A549 (cell line): ENCODE measurements around the gene ZSWIM3. TPM values are rescaled to one million over a fixed set of nuclear protein-coding genes. Genes with fewer than 3 reads are reported as not detected.
A peak's percentile ranks its signal among the peaks of the same experiment; 100 is the strongest.

Source experiments
- ATAC-seq, 2 experiments: fragments of 200-7000 bp in 1 of 2; fragments of >200 bp in 1 of 2; cut with Nextera tagmentation in 1 of 2; cut with Tn5 transposase in 1 of 2; 3 replicates each; pipeline versions ENCODE4 v1.8.0 to v1.9.1; 2018 to 2020; ENCODE audit warnings: mild to moderate bottlenecking in 1 of 2, moderate library complexity in 1 of 2
- CTCF ChIA-PET: fragments of 300-600 bp; sonication (Branson Sonifier 250); formaldehyde crosslinking; extraction: SDS; loops from one replicate; lab custom pipeline; 2021; ENCODE audit warnings: antibody characterized with exemption, inconsistent platforms; lab: Yijun Ruan, JAX
- POLR2A ChIA-PET: fragments of 350-600 bp; formaldehyde crosslinking; extraction: SDS; loops from one replicate; lab custom pipeline; 2021; ENCODE audit warnings: antibody characterized with exemption, inconsistent platforms; lab: Yijun Ruan, JAX
- DNase-seq, 2 experiments: peaks; one replicate each; pipeline versions ENCODE4 v3.0.0 to v3.0.0-alpha.2; 2011 to 2016; ENCODE audit warnings: low read depth in 1 of 2, low spot score in 1 of 2
- FAIRE-seq: peaks from 2 replicates; lab custom pipeline; 2011; peaks lifted over from hg19 to GRCh38; lab: Jason Lieb, UNC
- H3K27ac ChIP-seq, 2 experiments: fragments of >200 bp; sonication (Bioruptor Twin); formaldehyde crosslinking; 3 replicates each; pipeline ENCODE4 v1.5.1; 2016 to 2017
- H3K4me1 ChIP-seq: fragments of >200 bp; sonication (Bioruptor Twin); formaldehyde crosslinking; 3 replicates; pipeline ENCODE4 v1.6.1; 2016
- H3K4me2 ChIP-seq: fragments of >200 bp; sonication (Bioruptor Twin); formaldehyde crosslinking; 3 replicates; pipeline ENCODE4 v1.6.1; 2016
- H3K4me3 ChIP-seq: fragments of >200 bp; sonication (Bioruptor Twin); formaldehyde crosslinking; 3 replicates; pipeline ENCODE4 v1.5.1; 2016
- H3K9me3 ChIP-seq: fragments of >200 bp; sonication (Bioruptor Twin); formaldehyde crosslinking; 3 replicates; pipeline ENCODE4 v1.6.1; 2016
- EHF ChIP-seq: fragments of 250-450 bp; sonication (Bioruptor Pico); IDR thresholded peaks from 2 replicates; pipeline ENCODE4 v1.5.0; 2020; ENCODE audit warnings: mild to moderate bottlenecking
- EP300 ChIP-seq, 2 experiments: fragments of >200 bp; sonication (Bioruptor Twin); formaldehyde crosslinking; IDR thresholded peaks; 2 replicates in 1 of 2; 3 replicates in 1 of 2; pipeline ENCODE4 v1.6.1; 2016 to 2017
- ESRRA ChIP-seq: fragments of 150-350 bp; IDR thresholded peaks from 2 replicates; pipeline ENCODE4 v1.6.1; 2014; ENCODE audit warnings: mild to moderate bottlenecking, low read length, borderline replicate concordance
- FOXS1 ChIP-seq: fragments of 250-450 bp; sonication (Bioruptor Pico); IDR thresholded peaks from 2 replicates; pipeline ENCODE4 v1.5.0; 2020; ENCODE audit warnings: mild to moderate bottlenecking, moderate library complexity
- HOXB5 ChIP-seq: fragments of 250-450 bp; sonication (Bioruptor Pico); IDR thresholded peaks from 2 replicates; pipeline ENCODE4 v1.5.0; 2020; ENCODE audit warnings: mild to moderate bottlenecking, moderate library complexity
- JUN ChIP-seq, 2 experiments: fragments of >200 bp; sonication (Bioruptor Twin); formaldehyde crosslinking; IDR thresholded peaks; 2 replicates in 1 of 2; 3 replicates in 1 of 2; pipeline ENCODE4 v1.6.1; 2016 to 2017
- JUNB ChIP-seq: fragments of >200 bp; sonication (Bioruptor Twin); formaldehyde crosslinking; IDR thresholded peaks from 2 replicates; pipeline ENCODE4 v1.6.1; 2016
- KDM1A ChIP-seq: fragments of 200-600 bp; sonication (generic); IDR thresholded peaks from 2 replicates; pipeline ENCODE4 v1.6.1; 2016; ENCODE audit warnings: low read depth, mild to moderate bottlenecking
- KDM5A ChIP-seq: fragments of 200-600 bp; sonication (generic); IDR thresholded peaks from 2 replicates; pipeline ENCODE4 v1.6.1; 2016; ENCODE audit warnings: antibody characterized with exemption, mild to moderate bottlenecking
- MAZ ChIP-seq: fragments of 150-350 bp; IDR thresholded peaks from 2 replicates; pipeline ENCODE4 v1.6.1; 2014; ENCODE audit warnings: antibody characterized with exemption, low read depth, low read length, borderline replicate concordance
- RAD21 ChIP-seq, 2 experiments: fragments of >200 bp in 1 of 2; sonication (Bioruptor Twin) in 1 of 2; formaldehyde crosslinking in 1 of 2; IDR thresholded peaks in 1 of 2; conservative IDR thresholded peaks in 1 of 2; 2 replicates in 1 of 2; 3 replicates in 1 of 2; pipeline ENCODE4 v1.6.1; 2012 to 2018; ENCODE audit warnings: inconsistent platforms in 1 of 2
- RARB ChIP-seq: fragments of 250-450 bp; sonication (Bioruptor Pico); IDR thresholded peaks from 2 replicates; pipeline ENCODE4 v1.8.0; 2021; ENCODE audit warnings: mild to moderate bottlenecking, moderate library complexity
- RCOR1 ChIP-seq: fragments of 150-350 bp; IDR thresholded peaks from 2 replicates; pipeline ENCODE4 v1.6.1; 2014; ENCODE audit warnings: antibody characterized with exemption, low read length, low read depth
- RFX5 ChIP-seq: fragments of 450-650 bp; IDR thresholded peaks from 2 replicates; pipeline ENCODE4 v1.7.1; 2014; ENCODE audit warnings: antibody characterized with exemption, mild to moderate bottlenecking, moderate library complexity
- RNF2 ChIP-seq: fragments of 200-600 bp; sonication (generic); IDR thresholded peaks from 2 replicates; pipeline ENCODE4 v1.6.1; 2016; ENCODE audit warnings: low read depth, mild to moderate bottlenecking, antibody characterized with exemption, moderate library complexity, borderline replicate concordance
- SMC3 ChIP-seq: fragments of >200 bp; sonication (Bioruptor Twin); formaldehyde crosslinking; IDR thresholded peaks from 3 replicates; pipeline ENCODE4 v1.6.1; 2018; ENCODE audit warnings: inconsistent platforms
- ZNF302 ChIP-seq: fragments of 250-450 bp; sonication (Bioruptor Pico); IDR thresholded peaks from 2 replicates; pipeline ENCODE4 v1.9.0; 2021; ENCODE audit warnings: inconsistent platforms, mild to moderate bottlenecking, moderate library complexity
- WGBS: methylation state at CpG from one replicate; pipeline ENCODE4 v1.1.6; 2017; ENCODE audit errors: missing lambda C conversion rate; 5-methylcytosine and 5-hydroxymethylcytosine counted together
- polyA plus RNA-seq, 4 experiments: library from polyadenylated mRNA; depleted of rRNA in 3 of 4; stranded (reverse); fragments of >200 nt; fragmentation: RNase III in 1 of 4; extraction: RNeasy Plus Mini Kit Qiagen cat#74134 plus additional on column Dnase treatment in 1 of 4; gene quantifications; 2 replicates in 3 of 4; 3 replicates in 1 of 4; pipeline ENCODE4 v1.2.3, GENCODE V29; 2011 to 2017
- TF ChIP-seq, protein P1 (sequence below): fragments of 150-350 bp; IDR thresholded peaks from 2 replicates; pipeline ENCODE4 v1.6.1; 2014; ENCODE audit warnings: low read depth, mild to moderate bottlenecking, low read length
- TF ChIP-seq, protein P2 (sequence below): IDR thresholded peaks from 2 replicates; pipeline ENCODE4 v1.6.1; 2012

The ZSWIM3 gene
- polyA plus RNA-seq, 2 of the 4 experiments (the other 2 are of a cell fraction): 1.1 to 1.3 TPM

DNA sequence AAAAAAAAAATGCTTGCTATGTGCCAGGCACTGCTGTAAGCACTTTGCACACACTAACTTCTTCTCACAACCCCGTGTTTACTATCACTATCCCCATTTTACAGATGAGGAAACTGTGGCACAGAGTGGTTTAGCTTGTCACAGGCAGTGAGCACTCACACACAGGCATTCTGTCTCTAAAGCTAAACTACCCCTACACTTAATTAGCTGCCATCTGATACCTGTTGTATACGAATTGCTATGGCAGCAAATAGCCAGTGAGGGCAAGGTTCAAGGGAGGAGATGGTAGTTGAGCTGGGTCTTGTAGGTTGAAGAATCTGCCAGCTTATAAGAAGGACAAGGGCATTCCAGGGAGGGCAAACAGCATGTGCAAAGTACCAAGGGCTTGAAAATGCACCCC is 35.5 kb upstream of the ZSWIM3 start:
- Histone ChIP-seq H3K4me3 (no peak overlapping the region), H3K27ac (no peak overlapping the region), H3K4me1 (peaks cover 21% of the 10 kb centered on the region), H3K4me2 (no peak overlapping the region)
- ChIA-PET POLR2A (interaction anchor here (1.5 kb wide), 1 partner anchor 9 kb away, joined by 3 read pairs; no protein-coding TSS in a partner anchor), CTCF (interaction anchor here (0.7 to 1.7 kb wide), 9 partner anchors 8 to 920 kb away, joined by 3 to 6 read pairs (median 3); partner anchors contain the start of gene ZSWIM1)
- no peak for FAIRE-seq
- no peak for TF ChIP-seq ZNF302
- no peak for TF ChIP-seq RARB (CRISPR knock-in tag)
- TF ChIP-seq FOXS1 (CRISPR knock-in tag): no peak
- no peak for TF ChIP-seq EP300 (IDR thresholded peaks at IDR 0.05)
- no peak for TF ChIP-seq MAZ
- TF ChIP-seq, protein P1, sequence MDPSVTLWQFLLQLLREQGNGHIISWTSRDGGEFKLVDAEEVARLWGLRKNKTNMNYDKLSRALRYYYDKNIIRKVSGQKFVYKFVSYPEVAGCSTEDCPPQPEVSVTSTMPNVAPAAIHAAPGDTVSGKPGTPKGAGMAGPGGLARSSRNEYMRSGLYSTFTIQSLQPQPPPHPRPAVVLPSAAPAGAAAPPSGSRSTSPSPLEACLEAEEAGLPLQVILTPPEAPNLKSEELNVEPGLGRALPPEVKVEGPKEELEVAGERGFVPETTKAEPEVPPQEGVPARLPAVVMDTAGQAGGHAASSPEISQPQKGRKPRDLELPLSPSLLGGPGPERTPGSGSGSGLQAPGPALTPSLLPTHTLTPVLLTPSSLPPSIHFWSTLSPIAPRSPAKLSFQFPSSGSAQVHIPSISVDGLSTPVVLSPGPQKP: no peak
- TF ChIP-seq, all 56 proteins: peak for 0
- no peak for ATAC-seq
- DNase-seq: no peak
- 52% methylated on average over 2 of the region's 2 CpGs for WGBS
- no peaks in the 10 kb centered on the region for H3K9me3 ChIP-seq

DNA sequence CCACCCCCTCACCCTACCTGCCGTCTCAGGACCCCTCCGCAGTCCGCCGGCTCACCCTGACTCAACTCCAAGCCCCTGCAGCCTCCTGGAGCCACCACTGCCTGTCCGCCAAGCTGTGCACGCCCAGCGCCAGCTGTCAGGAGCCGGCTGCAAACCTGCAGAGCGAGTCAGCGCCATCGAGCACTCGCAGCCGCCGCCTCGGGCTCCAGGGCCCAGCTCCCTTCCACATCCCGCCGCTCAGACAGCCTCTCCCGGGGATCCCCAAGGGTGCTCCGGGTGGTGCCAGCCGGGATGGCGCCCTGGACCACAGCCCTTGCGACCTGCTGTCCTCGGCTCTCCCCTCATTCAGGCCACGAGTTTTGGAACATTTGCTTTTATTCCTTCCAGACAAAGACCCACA is 34.6 kb upstream of the ZSWIM3 start:
- TF ChIP-seq RNF2 (no peak), RARB (CRISPR knock-in tag) (no peak), RFX5 (no peak)
- CTCF ChIA-PET: interaction anchor here (0.9 to 1.7 kb wide), 5 partner anchors 9 to 163 kb away, joined by 3 to 6 read pairs (median 5); no protein-coding TSS in a partner anchor
- Histone ChIP-seq H3K4me3 (no peak overlapping the region), H3K4me2 (peak overlapping the region; percentile 23; the same call in 1 of the 3 replicates), H3K9me3 (no peaks in the 10 kb centered on the region), H3K27ac (no peak overlapping the region), H3K4me1 (peaks cover 12% of the 10 kb centered on the region)
- no peak for FAIRE-seq
- peak; percentile 58 to 62 for ATAC-seq
- no peak for DNase-seq
- POLR2A ChIA-PET: interaction anchor here (0.9 to 1.5 kb wide), 2 partner anchors 10 to 58 kb away, joined by 3 read pairs; partner anchors contain the start of gene ZSWIM1
- WGBS: 38% methylated on average over 9 of the region's 24 CpGs

DNA sequence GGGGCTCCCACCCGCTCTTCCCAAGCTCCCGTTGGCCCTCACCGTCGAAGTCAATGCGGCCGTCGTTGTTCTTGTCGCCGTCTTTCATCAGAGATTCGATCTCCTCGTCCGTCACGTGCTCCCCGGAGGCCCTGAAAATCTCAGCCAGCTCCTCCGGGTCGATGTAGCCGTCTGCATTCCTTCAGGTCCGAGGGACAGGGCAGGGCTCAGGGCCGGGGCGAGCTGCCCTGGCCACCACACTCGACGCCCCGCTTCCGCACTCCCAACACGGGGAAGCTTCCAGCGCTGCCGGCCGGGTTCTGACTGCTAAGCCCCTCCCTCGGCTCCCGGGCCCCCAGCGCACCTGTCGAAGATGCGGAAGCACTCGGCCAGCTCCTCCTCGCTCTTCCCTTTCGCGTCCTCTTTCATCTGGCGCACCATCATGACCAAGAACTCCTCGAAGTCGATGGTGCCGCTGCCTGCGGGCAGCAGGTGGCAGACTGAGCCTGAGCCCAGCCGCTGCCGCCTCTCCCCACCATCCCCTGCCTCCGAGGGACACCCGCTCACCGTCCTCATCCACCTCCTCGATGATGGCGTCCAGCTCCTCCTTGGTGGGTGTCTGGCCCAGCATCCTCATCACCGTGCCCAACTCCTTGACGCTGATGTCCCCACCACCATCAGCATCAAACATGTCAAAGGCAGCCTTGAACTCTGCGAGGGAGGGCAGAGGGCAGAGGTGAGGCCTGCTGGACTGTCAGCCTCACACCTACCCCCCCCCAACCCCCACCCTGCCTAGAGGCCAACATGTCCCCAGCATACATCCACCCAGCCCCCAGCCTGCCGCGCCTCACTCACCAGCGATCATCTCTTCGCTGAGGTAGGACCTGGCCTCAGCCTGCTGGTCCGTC is 33.2 kb upstream of the ZSWIM3 start:
- peak in 1 of 2 experiments; percentile 49 for DNase-seq
- no peak for TF ChIP-seq RNF2
- TF ChIP-seq EP300 (IDR thresholded peaks at IDR 0.05): no peak
- no peak for TF ChIP-seq JUNB
- no peak for TF ChIP-seq HOXB5 (CRISPR knock-in tag)
- TF ChIP-seq EHF (CRISPR knock-in tag): no peak
- peak; percentile 40 to 57 for TF ChIP-seq RAD21 (conservative IDR thresholded peaks at IDR 0.05 in 1 of 2, IDR thresholded peaks at IDR 0.05 in 1 of 2)
- TF ChIP-seq, protein P2, sequence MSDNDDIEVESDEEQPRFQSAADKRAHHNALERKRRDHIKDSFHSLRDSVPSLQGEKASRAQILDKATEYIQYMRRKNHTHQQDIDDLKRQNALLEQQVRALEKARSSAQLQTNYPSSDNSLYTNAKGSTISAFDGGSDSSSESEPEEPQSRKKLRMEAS: no peak
- no peak for TF ChIP-seq RCOR1
- TF ChIP-seq JUN (IDR thresholded peaks at IDR 0.05): no peak
- no peak for TF ChIP-seq KDM5A
- no peak for TF ChIP-seq RFX5
- TF ChIP-seq ESRRA: no peak
- no peak for TF ChIP-seq KDM1A
- TF ChIP-seq, protein P1: no peak
- TF ChIP-seq SMC3: 0 out of 3 replicates have a peak, but pooled peaks have one; percentile 18
- TF ChIP-seq, all 56 proteins: peak for 2
- ATAC-seq (peak; percentile 40 to 71; a peak in 3 of 6 replicates), FAIRE-seq (no peak)
- H3K27ac ChIP-seq: no peak overlapping the region
- no peaks in the 10 kb centered on the region for H3K9me3 ChIP-seq
- 73% methylated on average over 50 of the region's 57 CpGs for WGBS
- ChIA-PET POLR2A (interaction anchor here (0.9 kb wide), 1 partner anchor 59 kb away, joined by 3 read pairs; no protein-coding TSS in a partner anchor), CTCF (interaction anchor here (0.9 to 1.7 kb wide), 9 partner anchors 9 to 190 kb away, joined by 3 to 8 read pairs (median 3); partner anchors contain the start of gene SNX21)
- H3K4me2 ChIP-seq: no peak overlapping the region
- H3K4me1 ChIP-seq: peaks cover 10% of the 10 kb centered on the region; the same call in 2 of the 3 replicates
- no peak overlapping the region for H3K4me3 ChIP-seq
